LNCaP clone FGC (cell line): ENCODE measurements around the gene EPHB2.

Experiments
- DNase-seq: peaks from one replicate; pipeline ENCODE4 v3.0.0-alpha.2; 2011; ENCODE audit warnings: low read depth
- H3K4me3 ChIP-seq: 2 replicates; pipeline ENCODE4 v1.5.1; 2011; ENCODE audit warnings: mild to moderate bottlenecking, low read depth, low read length, control low read depth
- CTCF ChIP-seq: IDR thresholded peaks from 2 replicates; pipeline ENCODE4 v1.5.1; 2012; ENCODE audit warnings: mild to moderate bottlenecking; ENCODE audit not compliant: control insufficient read depth, insufficient read depth; ENCODE audit errors: extremely low read depth

EPHB2 gene

GRCh38 chr1:22910986-22911651, 200.5 kb downstream of the EPHB2 start:
- DNase-seq = no peak
- H3K4me3 ChIP-seq = no peak overlapping the region
- no peak for TF ChIP-seq CTCF

- TF ChIP-seq CTCF = no peak
- DNase-seq = no peak
- no peak overlapping the region for H3K4me3 ChIP-seq
Observed at GRCh38 chr1:22912311-22912710, 201.7 kb downstream of the EPHB2 start.

- no peak overlapping the region for H3K4me3 ChIP-seq
- DNase-seq = no peak
- TF ChIP-seq CTCF = no peak
Observed at GRCh38 chr1:22913421-22914141, 202.9 kb downstream of the EPHB2 start.

GRCh38 chr1:22914156-22914555, 203.5 kb downstream of the EPHB2 start:
- no peak for TF ChIP-seq CTCF
- H3K4me3 ChIP-seq = no peak overlapping the region
- no peak for DNase-seq

DNA sequence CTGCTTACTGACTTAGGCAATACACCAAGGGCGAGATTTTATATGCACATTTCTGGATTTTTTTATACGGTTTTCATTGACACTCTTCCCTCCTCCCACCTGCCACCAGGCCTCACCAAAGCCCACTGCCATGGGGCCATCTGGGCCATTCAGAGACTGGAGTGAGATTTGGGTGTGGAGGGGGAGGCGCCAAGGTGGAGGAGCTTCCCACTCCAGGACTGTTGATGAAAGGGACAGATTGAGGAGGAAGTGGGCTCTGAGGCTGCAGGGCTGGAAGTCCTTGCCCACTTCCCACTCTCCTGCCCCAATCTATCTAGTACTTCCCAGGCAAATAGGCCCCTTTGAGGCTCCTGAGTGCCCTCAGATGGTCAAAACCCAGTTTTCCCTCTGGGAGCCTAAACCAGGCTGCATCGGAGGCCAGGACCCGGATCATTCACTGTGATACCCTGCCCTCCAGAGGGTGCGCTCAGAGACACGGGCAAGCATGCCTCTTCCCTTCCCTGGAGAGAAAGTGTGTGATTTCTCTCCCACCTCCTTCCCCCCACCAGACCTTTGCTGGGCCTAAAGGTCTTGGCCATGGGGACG, 204.1 kb downstream of the EPHB2 start:
- no peak overlapping the region for H3K4me3 ChIP-seq
- DNase-seq = no peak
- TF ChIP-seq CTCF = no peak

GRCh38 chr1:22915231-22915630, 204.6 kb downstream of the EPHB2 start:
- TF ChIP-seq CTCF = no peak
- no peak overlapping the region for H3K4me3 ChIP-seq
- no peak for DNase-seq
